Esophagus muscularis mucosa (tissue), 4 donors: ENCODE data around the gene SPRED1. TPM values are rescaled to one million over a fixed set of nuclear protein-coding genes. Genes with fewer than 3 reads are reported as not detected.

Experiments used
- DNase-seq: peaks from one replicate; pipeline ENCODE4 v3.0.0-alpha.2; 2017; ENCODE audit errors: extremely low spot score
- H3K27ac ChIP-seq, 4 donors: fragments of 200-600 bp; sonication (generic); replicated peaks in 1 of 4; 1 replicate in 3 of 4; 2 replicates in 1 of 4; pipeline ENCODE4 v1.5.1; 2016 to 2019; ENCODE audit warnings: mild to moderate bottlenecking in 1 of 4
- H3K27me3 ChIP-seq, 4 donors: fragments of 200-600 bp; sonication (generic); one replicate each; pipeline versions ENCODE4 v1.5.1 to v1.6.0; 2016 to 2019
- H3K36me3 ChIP-seq, 4 donors: fragments of 200-600 bp; sonication (generic); one replicate each; pipeline ENCODE4 v1.5.1; 2016 to 2019
- H3K4me1 ChIP-seq, 4 donors: fragments of 200-600 bp; sonication (generic); one replicate each; pipeline ENCODE4 v1.5.1; 2016 to 2019
- H3K4me3 ChIP-seq, 4 donors: fragments of 200-600 bp; sonication (generic); 1 replicate in 2 of 4; 2 replicates in 2 of 4; pipeline ENCODE4 v1.5.1; 2016 to 2019; ENCODE audit warnings: mild to moderate bottlenecking in 4 of 4, moderate library complexity in 1 of 4
- H3K9me3 ChIP-seq, 4 donors: fragments of 200-600 bp; sonication (generic); 1 replicate in 3 of 4; 2 replicates in 1 of 4; pipeline ENCODE4 v1.5.1; 2016 to 2019
- CTCF ChIP-seq, 3 experiments: fragments of 200-600 bp in 2 of 3; fragments of 450-650 bp in 1 of 3; sonication (generic) in 2 of 3; IDR thresholded peaks; one replicate each; pipeline ENCODE4 v1.5.1; 2017 to 2019; ENCODE audit warnings: antibody characterized with exemption in 3 of 3, mild to moderate bottlenecking in 2 of 3, moderate library complexity in 1 of 3
- EP300 ChIP-seq: sonication (generic); formaldehyde crosslinking; IDR thresholded peaks from one replicate; pipeline ENCODE4 v1.6.1; 2017; ENCODE audit warnings: antibody characterized with exemption
- POLR2A ChIP-seq: fragments of 450-650 bp; IDR thresholded peaks from one replicate; pipeline ENCODE4 v1.6.1; 2017; ENCODE audit warnings: antibody characterized with exemption, moderate library complexity, mild to moderate bottlenecking, low read depth
- POLR2AphosphoS5 ChIP-seq, 2 donors: sonication (generic); formaldehyde crosslinking; IDR thresholded peaks; one replicate each; pipeline ENCODE4 v1.6.1; 2017; ENCODE audit warnings: antibody characterized with exemption in 2 of 2
- WGBS: methylation state at CpG from one replicate; pipeline ENCODE4 v1.1.5; 2018; 5-methylcytosine and 5-hydroxymethylcytosine counted together
- intact Hi-C: fragments of 100-400 bp; cut with DNase I; formaldehyde crosslinking; loops from one replicate; pipeline ENCODE4 v1.15.1; 2023
- total RNA-seq, 4 donors: library from RNA; depleted of rRNA; stranded (reverse); fragments of >200 nt; gene quantifications; one replicate each; pipeline versions ENCODE4 v1.1.0 to v1.2.1, GENCODE V29; 2016

SPRED1 gene
- total RNA-seq, 4 donors from 2014 or later, result 14.5 to 31.1 (median 19.0) TPM

GRCh38 chr15:38283010-38283409, 30.4 kb downstream of the SPRED1 start:
- intact Hi-C loops, result no loop called here

DNA sequence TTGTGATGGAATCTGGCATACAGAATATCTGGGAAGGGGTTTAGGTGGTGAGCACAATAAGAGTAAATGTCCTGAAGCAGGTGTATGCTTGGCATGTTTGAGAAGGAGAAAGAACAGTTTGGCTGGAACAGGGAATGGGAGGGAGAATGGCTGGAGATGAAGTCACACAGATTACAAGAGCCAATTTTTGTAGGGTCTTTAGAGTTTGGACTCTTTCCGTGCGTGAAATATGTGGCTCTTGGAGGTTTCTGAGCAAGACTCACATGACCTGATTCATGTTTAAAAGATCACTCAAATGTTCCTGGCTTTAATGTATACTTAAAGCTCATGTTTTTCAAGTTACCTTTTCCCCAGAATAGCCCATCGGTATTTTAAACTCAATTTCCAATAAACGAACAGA, 32.8 kb downstream of the SPRED1 start:
- Histone ChIP-seq H3K27me3 (no peaks in the 10 kb centered on the region), H3K4me3 (no peak overlapping the region)
- 72% methylated on average over 4 of the region's 4 CpGs for WGBS

More at GRCh38 chr15:38283010-38283409, 30.4 kb downstream of the SPRED1 start:
- Histone ChIP-seq H3K36me3 (no peaks in the 10 kb centered on the region), H3K9me3 (no peaks in the 10 kb centered on the region), H3K27ac (no peak overlapping the region), H3K4me3 (no peak overlapping the region), H3K27me3 (no peaks in the 10 kb centered on the region), H3K4me1 (peaks cover 0 to 21% (median 10%) of the 10 kb centered on the region in 4 donors)
- 81% methylated on average over 8 of the region's 8 CpGs for WGBS
- DNase-seq, result no peak
- TF ChIP-seq EP300 (no peak), POLR2AphosphoS5 (IDR thresholded peaks at IDR 0.05) (no peak), CTCF (IDR thresholded peaks at IDR 0.05) (no peak), POLR2A (no peak)

DNA sequence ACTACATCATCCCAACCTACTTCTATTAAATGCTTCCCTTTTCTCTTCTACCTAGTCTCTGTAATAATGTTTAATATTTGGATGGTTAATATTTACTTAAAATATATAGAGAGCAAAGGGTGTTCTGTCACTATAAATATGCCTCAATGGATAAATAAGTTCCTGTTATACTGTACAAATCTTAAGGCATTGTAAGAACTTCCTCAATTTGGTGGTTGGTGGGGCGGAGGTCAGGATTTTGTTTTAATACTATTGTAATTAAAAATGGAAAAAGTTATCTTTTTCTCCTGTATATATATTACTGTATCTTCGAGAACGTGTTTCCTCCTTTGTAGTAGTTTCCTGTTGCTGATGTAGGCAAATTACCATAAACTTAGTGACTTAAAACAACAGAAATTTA, 41.5 kb downstream of the SPRED1 start:
- no peak overlapping the region for H3K27ac ChIP-seq
- H3K4me1 ChIP-seq, result peaks cover 0 to 16% (median 6%) of the 10 kb centered on the region in 4 donors
- WGBS, result 63% methylated on average over 3 of the region's 3 CpGs
- DNase-seq, result no peak
- H3K36me3 ChIP-seq, result no peaks in the 10 kb centered on the region
- no peaks in the 10 kb centered on the region for H3K27me3 ChIP-seq
- H3K9me3 ChIP-seq, result no peaks in the 10 kb centered on the region
- TF ChIP-seq POLR2AphosphoS5 (IDR thresholded peaks at IDR 0.05) (no peak), CTCF (IDR thresholded peaks at IDR 0.05) (no peak), POLR2A (no peak), EP300 (no peak)
- no peak overlapping the region for H3K4me3 ChIP-seq
- intact Hi-C loops, result no loop called here

More for the DNA sequence above, 32.8 kb downstream of the SPRED1 start:
- Histone ChIP-seq H3K9me3 (no peaks in the 10 kb centered on the region), H3K36me3 (no peaks in the 10 kb centered on the region), H3K4me1 (peaks cover 0 to 21% (median 10%) of the 10 kb centered on the region in 4 donors), H3K27ac (no peak overlapping the region)
- no peak for DNase-seq
- TF ChIP-seq POLR2A (no peak), CTCF (IDR thresholded peaks at IDR 0.05) (no peak), EP300 (no peak), POLR2AphosphoS5 (IDR thresholded peaks at IDR 0.05) (no peak)
- intact Hi-C loops, result no loop called here

DNA sequence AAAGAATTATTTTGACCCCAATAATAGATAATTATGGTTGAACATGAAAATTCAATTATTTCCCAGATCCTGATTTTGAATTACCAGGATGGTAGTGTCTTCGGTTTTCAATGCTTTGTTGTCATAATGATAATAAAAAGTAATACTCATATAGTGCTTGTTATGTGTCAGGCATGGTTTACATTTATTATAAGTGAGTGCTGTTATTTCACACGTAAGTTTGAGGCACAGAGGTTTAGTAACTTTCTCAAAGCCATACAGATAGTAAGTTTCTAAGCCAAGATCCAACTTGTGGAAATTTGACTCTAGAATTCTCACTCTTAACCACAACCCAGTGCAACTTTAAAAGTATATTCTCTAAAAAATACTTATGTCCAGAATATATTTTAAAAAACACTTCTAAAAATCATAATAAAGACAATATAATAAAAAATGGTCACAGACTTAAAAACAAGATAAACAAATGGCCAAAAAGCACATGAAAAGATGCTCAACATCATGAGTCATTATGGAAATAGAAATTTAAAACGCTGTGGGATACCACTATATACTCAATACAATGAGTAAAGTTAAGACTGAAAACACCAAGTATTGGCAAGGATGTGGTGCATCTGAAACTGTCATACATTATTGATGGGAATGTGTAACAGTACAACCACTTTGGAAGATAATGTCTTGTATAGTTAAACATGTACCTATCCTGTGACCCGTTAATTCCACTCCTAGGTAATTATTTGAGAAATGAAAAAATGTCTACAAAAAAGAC, 45.2 kb downstream of the SPRED1 start:
- H3K9me3 ChIP-seq, result no peaks in the 10 kb centered on the region
- intact Hi-C loops, result no loop called here
- H3K27me3 ChIP-seq, result no peaks in the 10 kb centered on the region

More for the DNA sequence above, 45.2 kb downstream of the SPRED1 start:
- H3K27ac ChIP-seq, result no peak overlapping the region
- no peaks in the 10 kb centered on the region for H3K36me3 ChIP-seq
- WGBS, result 66% methylated on average over 4 of the region's 4 CpGs
- no peak for TF ChIP-seq POLR2A
- TF ChIP-seq EP300, result no peak
- no peak for TF ChIP-seq POLR2AphosphoS5 (IDR thresholded peaks at IDR 0.05)
- no peak for TF ChIP-seq CTCF (IDR thresholded peaks at IDR 0.05)
- H3K4me1 ChIP-seq, result peaks cover 0 to 16% (median 8%) of the 10 kb centered on the region in 4 donors
- H3K4me3 ChIP-seq, result no peak overlapping the region
- DNase-seq, result no peak
